RWPE2 (cell line): ENCODE measurements around the gene FCER1G.

Source experiments
- ATAC-seq: fragments of 200-7000 bp; cut with Tn5 transposase; 3 replicates; pipeline ENCODE4 v1.9.1; 2021; ENCODE audit warnings: low read depth
- DNase-seq: peaks from one replicate; pipeline ENCODE4 v3.0.0-alpha.2; 2020; ENCODE audit warnings: low spot score
- H3K27ac ChIP-seq: fragments of 450-650 bp; 2 replicates; pipeline ENCODE4 v1.5.1; 2017; ENCODE audit warnings: mild to moderate bottlenecking; ENCODE audit not compliant: poor library complexity, severe bottlenecking
- H3K27me3 ChIP-seq: fragments of 250-450 bp; sonication (Bioruptor Pico); 2 replicates; pipeline ENCODE4 v1.5.1; 2021; ENCODE audit warnings: mild to moderate bottlenecking, moderate library complexity; ENCODE audit not compliant: insufficient read depth, poor library complexity, severe bottlenecking
- H3K36me3 ChIP-seq: fragments of 250-450 bp; sonication (Bioruptor Pico); 2 replicates; pipeline ENCODE4 v1.5.1; 2020; ENCODE audit warnings: low read depth, mild to moderate bottlenecking, moderate library complexity
- H3K4me1 ChIP-seq: fragments of 250-450 bp; sonication (Bioruptor Pico); 2 replicates; pipeline ENCODE4 v1.5.1; 2021; ENCODE audit warnings: mild to moderate bottlenecking, moderate library complexity; ENCODE audit not compliant: insufficient read depth, poor library complexity, severe bottlenecking
- H3K4me3 ChIP-seq: fragments of 250-450 bp; sonication (Bioruptor Pico); 2 replicates; pipeline ENCODE4 v1.5.1; 2021; ENCODE audit warnings: mild to moderate bottlenecking, moderate library complexity; ENCODE audit not compliant: severe bottlenecking
- H3K9me3 ChIP-seq: fragments of 250-450 bp; sonication (Bioruptor Pico); 2 replicates; pipeline ENCODE4 v1.5.1; 2021; ENCODE audit warnings: mild to moderate bottlenecking, moderate library complexity; ENCODE audit not compliant: severe bottlenecking
- TF ChIP-seq, protein P1 (sequence below): fragments of 450-650 bp; IDR thresholded peaks from one replicate; pipeline ENCODE4 v1.5.1; 2017; ENCODE audit warnings: mild to moderate bottlenecking, moderate library complexity; ENCODE audit not compliant: poor library complexity, severe bottlenecking

FCER1G gene

DNA sequence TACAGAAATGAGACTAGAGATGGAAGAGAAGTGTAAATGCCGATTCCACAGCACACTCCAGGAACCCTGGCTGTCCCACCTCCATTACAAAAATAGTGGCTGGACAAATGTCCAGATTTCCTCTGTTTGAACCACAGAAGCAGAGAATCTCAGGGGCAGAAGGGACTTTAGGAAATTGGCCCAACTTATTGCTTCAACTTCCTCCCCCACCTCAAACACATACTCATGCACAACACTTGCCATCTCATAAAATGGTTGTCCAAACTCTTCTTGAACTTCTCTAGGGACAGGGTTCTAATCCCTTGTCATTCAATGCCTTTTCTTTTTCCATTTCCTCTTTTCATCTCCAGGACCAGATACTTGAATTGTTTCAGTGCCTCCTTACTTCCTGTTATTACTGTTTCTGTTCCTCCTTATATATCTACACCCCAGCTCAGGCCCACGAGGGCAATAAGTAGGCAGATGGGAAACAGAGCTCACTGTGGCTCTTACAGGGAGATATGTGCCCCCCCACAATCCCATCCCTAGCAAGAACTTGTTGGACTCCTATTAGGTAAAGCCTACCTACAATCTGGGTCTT is 29.3 kb upstream of the FCER1G start:
- Histone ChIP-seq H3K4me3 (no peak overlapping the region), H3K27ac (no peak overlapping the region), H3K4me1 (peaks cover 12% of the 10 kb centered on the region), H3K36me3 (no peaks in the 10 kb centered on the region), H3K27me3 (no peaks in the 10 kb centered on the region), H3K9me3 (no peaks in the 10 kb centered on the region)
- TF ChIP-seq, protein P1, sequence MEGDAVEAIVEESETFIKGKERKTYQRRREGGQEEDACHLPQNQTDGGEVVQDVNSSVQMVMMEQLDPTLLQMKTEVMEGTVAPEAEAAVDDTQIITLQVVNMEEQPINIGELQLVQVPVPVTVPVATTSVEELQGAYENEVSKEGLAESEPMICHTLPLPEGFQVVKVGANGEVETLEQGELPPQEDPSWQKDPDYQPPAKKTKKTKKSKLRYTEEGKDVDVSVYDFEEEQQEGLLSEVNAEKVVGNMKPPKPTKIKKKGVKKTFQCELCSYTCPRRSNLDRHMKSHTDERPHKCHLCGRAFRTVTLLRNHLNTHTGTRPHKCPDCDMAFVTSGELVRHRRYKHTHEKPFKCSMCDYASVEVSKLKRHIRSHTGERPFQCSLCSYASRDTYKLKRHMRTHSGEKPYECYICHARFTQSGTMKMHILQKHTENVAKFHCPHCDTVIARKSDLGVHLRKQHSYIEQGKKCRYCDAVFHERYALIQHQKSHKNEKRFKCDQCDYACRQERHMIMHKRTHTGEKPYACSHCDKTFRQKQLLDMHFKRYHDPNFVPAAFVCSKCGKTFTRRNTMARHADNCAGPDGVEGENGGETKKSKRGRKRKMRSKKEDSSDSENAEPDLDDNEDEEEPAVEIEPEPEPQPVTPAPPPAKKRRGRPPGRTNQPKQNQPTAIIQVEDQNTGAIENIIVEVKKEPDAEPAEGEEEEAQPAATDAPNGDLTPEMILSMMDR: no peak
- no peak for DNase-seq
- ATAC-seq: no peak

DNA sequence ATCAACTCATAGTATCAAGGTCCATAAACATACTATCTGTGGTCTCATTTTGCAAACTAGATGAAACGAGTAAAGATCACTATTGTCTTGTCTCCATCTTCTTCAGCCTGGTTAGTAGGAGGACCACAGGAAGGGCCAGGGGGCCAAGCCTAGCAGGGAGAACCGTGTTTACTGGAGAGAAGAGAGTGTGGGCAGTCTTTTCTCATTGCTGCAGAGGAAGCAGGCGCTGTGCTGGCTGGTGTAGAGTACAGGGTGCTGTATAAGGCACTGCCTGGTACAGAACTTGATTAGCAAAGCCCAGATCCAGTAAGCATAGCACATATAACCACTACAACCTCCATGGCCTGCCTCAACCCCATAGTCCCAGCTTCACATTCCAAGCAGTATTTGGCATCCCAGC is 27.8 kb upstream of the FCER1G start:
- Histone ChIP-seq H3K27me3 (no peaks in the 10 kb centered on the region), H3K4me1 (peaks cover 7% of the 10 kb centered on the region), H3K27ac (no peak overlapping the region), H3K9me3 (no peaks in the 10 kb centered on the region), H3K4me3 (no peak overlapping the region), H3K36me3 (no peaks in the 10 kb centered on the region)
- DNase-seq: no peak
- TF ChIP-seq, protein P1: no peak
- ATAC-seq: no peak

DNA sequence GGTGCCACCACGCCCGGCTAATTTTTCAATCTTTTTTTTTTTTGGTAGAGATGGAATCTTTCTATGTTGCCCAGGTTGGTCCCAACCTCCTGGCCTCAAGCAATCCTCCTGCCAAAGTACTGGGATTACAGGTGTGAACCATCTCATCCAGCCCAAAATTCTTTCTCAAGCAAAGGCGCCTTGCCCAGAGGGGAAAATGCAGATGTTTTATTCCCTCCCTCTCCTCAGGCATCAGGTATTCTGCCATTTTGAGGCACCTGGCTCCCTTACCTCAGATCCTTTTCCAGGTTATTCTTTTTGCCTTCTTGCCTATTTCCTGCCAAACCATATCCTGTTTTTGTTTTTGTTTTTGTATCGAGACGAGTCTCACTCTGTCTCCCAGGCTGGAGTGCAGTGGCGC is 26.7 kb upstream of the FCER1G start:
- Histone ChIP-seq H3K4me3 (no peak overlapping the region), H3K9me3 (no peaks in the 10 kb centered on the region), H3K27ac (no peak overlapping the region), H3K4me1 (no peaks in the 10 kb centered on the region), H3K36me3 (no peaks in the 10 kb centered on the region), H3K27me3 (no peaks in the 10 kb centered on the region)
- TF ChIP-seq, protein P1: no peak
- no peak for ATAC-seq
- DNase-seq: no peak

DNA sequence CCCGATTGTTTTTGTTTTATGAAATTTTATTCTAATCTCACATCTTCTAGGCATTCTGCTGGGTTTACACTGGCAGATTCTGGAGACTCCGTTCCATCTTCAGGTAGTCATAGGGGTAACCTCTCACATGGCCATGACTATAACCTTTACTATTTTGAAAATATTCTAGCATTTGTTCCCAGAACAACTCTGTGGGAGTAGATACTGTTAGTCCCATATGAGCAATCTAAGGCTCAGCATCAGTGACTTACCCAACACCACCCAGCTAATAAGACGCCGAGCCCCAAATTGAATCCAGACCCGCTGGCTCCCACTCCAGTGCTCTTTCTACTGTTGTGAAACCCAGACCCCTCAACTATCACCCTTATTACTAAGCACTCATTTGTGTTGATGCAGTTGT is 26.1 kb upstream of the FCER1G start:
- no peak overlapping the region for H3K4me3 ChIP-seq
- TF ChIP-seq, protein P1: no peak
- H3K27ac ChIP-seq: no peak overlapping the region
- no peaks in the 10 kb centered on the region for H3K4me1 ChIP-seq
- no peaks in the 10 kb centered on the region for H3K27me3 ChIP-seq
- ATAC-seq (no peak), DNase-seq (no peak)
- H3K36me3 ChIP-seq: no peaks in the 10 kb centered on the region
- no peaks in the 10 kb centered on the region for H3K9me3 ChIP-seq

DNA sequence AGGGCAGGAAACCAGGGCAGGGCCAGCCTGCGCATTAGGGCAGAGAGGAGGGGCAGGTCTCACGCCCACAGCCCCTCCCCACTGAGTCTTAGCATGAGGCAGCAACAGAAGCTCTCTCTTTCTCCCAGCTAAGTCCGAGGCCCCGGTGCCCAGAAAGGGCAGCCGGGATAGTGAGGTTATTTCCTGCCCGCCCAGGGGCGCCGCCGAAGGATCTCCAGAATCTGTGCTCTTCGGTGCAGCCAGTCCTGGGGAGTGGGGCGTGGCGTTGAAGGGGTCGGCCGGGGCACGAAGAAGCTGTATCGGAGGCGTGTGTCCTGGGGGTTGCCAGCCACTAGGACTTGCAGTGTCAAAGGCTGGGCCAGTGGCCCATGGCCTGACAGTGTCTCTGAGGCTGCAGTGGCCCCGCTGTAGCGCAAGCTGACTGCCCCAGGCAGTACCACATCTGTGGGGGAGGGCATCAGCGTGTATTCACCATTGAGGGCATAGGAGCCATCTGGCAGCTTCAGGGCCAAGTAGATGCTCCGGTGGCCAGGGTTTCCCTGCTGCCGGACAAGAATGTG is 24.1 kb upstream of the FCER1G start:
- ATAC-seq (no peak), DNase-seq (no peak)
- Histone ChIP-seq H3K36me3 (no peaks in the 10 kb centered on the region), H3K9me3 (no peaks in the 10 kb centered on the region), H3K4me3 (no peak overlapping the region), H3K27me3 (no peaks in the 10 kb centered on the region), H3K4me1 (no peaks in the 10 kb centered on the region), H3K27ac (no peak overlapping the region)
- TF ChIP-seq, protein P1: no peak
